Nephron progenitor cell (in vitro differentiated cells): Measurements from ENCODE around the gene C1QTNF3.

ENCODE experiments used
- DNase-seq: peaks from one replicate; pipeline ENCODE4 v3.0.0; 2021
- H3K27ac Mint-ChIP-seq: 2 replicates; pipeline ENCODE4 v1.8.0; 2021; ENCODE audit warnings: mild to moderate bottlenecking, moderate library complexity, mixed read lengths
- H3K27me3 Mint-ChIP-seq: 2 replicates; pipeline ENCODE4 v1.8.0; 2021; ENCODE audit warnings: mild to moderate bottlenecking, low read depth, mixed read lengths; ENCODE audit not compliant: poor library complexity
- H3K36me3 Mint-ChIP-seq: 2 replicates; pipeline ENCODE4 v1.8.0; 2021; ENCODE audit warnings: low read depth, mixed read lengths
- H3K4me1 Mint-ChIP-seq: 2 replicates; pipeline ENCODE4 v1.8.0; 2021; ENCODE audit warnings: mixed read lengths
- H3K4me3 Mint-ChIP-seq: 2 replicates; pipeline ENCODE4 v1.8.0; 2021; ENCODE audit warnings: mild to moderate bottlenecking, moderate library complexity, mixed read lengths
- H3K9me3 Mint-ChIP-seq: 2 replicates; pipeline ENCODE4 v1.8.0; 2021; ENCODE audit warnings: mild to moderate bottlenecking, moderate library complexity, mixed read lengths
- TF ChIP-seq, protein P1 (sequence below): fragments of 200-600 bp; sonication (generic); IDR thresholded peaks from 2 replicates; pipeline ENCODE4 v1.5.0; 2021; ENCODE audit warnings: antibody characterized with exemption

Gene C1QTNF3

GRCh38 chr5:33999978-34000377 lies 43.0 kb downstream of the C1QTNF3 start:
- no peak overlapping the region for H3K4me3 Mint-ChIP-seq
- peaks cover 2% of the 10 kb centered on the region for H3K27me3 Mint-ChIP-seq
- H3K27ac Mint-ChIP-seq: no peak overlapping the region
- no peak for DNase-seq
- no peaks in the 10 kb centered on the region for H3K9me3 Mint-ChIP-seq
- peaks cover 68% of the 10 kb centered on the region for H3K4me1 Mint-ChIP-seq
- TF ChIP-seq, protein P1, sequence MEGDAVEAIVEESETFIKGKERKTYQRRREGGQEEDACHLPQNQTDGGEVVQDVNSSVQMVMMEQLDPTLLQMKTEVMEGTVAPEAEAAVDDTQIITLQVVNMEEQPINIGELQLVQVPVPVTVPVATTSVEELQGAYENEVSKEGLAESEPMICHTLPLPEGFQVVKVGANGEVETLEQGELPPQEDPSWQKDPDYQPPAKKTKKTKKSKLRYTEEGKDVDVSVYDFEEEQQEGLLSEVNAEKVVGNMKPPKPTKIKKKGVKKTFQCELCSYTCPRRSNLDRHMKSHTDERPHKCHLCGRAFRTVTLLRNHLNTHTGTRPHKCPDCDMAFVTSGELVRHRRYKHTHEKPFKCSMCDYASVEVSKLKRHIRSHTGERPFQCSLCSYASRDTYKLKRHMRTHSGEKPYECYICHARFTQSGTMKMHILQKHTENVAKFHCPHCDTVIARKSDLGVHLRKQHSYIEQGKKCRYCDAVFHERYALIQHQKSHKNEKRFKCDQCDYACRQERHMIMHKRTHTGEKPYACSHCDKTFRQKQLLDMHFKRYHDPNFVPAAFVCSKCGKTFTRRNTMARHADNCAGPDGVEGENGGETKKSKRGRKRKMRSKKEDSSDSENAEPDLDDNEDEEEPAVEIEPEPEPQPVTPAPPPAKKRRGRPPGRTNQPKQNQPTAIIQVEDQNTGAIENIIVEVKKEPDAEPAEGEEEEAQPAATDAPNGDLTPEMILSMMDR: no peak
- peaks cover 50% of the 10 kb centered on the region for H3K36me3 Mint-ChIP-seq

DNA sequence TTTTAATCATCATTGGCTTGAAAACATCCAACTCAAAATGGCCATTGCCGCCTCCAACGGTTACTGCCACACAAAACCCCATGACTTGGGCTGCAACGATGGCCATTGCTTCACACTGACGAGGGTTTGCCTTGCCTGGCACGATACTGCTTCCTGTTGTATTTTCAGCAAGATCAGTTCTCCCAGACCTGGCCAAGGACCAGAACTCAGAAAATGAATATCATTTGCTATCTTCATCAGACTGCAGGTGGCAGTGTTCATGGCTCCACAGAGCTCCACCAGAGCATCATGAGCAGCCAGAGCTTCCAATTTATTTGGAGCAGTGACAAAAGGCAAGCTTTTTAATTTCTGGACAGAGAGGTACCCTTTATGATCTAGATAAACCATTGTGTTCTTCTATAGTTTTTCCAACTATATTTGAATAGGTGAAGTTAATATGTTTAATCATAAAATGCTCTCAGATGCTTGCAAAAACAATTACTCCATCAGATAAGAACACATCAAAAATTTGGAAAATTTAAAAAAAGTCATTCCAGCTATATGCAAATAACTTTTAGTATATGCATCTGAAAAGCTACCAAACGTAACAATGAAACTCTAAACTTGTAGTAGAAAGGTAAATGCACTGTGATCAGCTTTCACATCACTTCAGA lies 45.6 kb downstream of the C1QTNF3 start:
- H3K9me3 Mint-ChIP-seq: no peaks in the 10 kb centered on the region
- peaks cover 33% of the 10 kb centered on the region for H3K36me3 Mint-ChIP-seq
- H3K27ac Mint-ChIP-seq: peak overlapping the region; percentile 88
- DNase-seq: no peak
- H3K4me3 Mint-ChIP-seq: no peak overlapping the region
- TF ChIP-seq, protein P1: peak; percentile 36
- no peaks in the 10 kb centered on the region for H3K27me3 Mint-ChIP-seq
- peaks cover 50% of the 10 kb centered on the region for H3K4me1 Mint-ChIP-seq

DNA sequence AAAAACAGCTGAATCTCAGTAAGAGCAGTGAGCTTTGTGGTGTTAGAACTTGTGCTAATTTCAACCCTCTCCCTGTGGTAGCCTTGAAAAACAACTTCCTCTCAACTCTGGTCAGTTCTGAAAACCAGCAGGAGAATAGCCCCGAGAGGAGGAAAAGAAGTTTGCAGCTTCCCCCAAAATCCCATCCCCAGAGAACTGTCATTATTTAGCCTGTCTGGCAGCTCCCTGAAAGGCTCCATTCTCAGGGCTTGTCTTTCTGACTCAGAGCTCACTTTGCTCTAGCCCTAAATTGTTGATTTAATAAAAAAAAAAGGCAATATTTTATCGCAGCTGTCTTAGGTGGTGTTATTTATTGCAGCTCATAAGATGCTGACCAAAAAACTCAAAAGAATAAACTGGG lies 47.1 kb downstream of the C1QTNF3 start:
- H3K9me3 Mint-ChIP-seq: no peaks in the 10 kb centered on the region
- H3K27me3 Mint-ChIP-seq: no peaks in the 10 kb centered on the region
- TF ChIP-seq, protein P1: no peak
- peaks cover 37% of the 10 kb centered on the region for H3K4me1 Mint-ChIP-seq
- peaks cover 31% of the 10 kb centered on the region for H3K36me3 Mint-ChIP-seq
- peak overlapping the region; percentile 92 for H3K27ac Mint-ChIP-seq
- no peak for DNase-seq
- H3K4me3 Mint-ChIP-seq: no peak overlapping the region

GRCh38 chr5:33994845-33995244 lies 48.2 kb downstream of the C1QTNF3 start:
- H3K27ac Mint-ChIP-seq: peak overlapping the region; percentile 92
- H3K4me1 Mint-ChIP-seq: peaks cover 26% of the 10 kb centered on the region
- DNase-seq: no peak
- H3K9me3 Mint-ChIP-seq: no peaks in the 10 kb centered on the region
- peak overlapping the region; percentile 4 for H3K4me3 Mint-ChIP-seq
- H3K27me3 Mint-ChIP-seq: no peaks in the 10 kb centered on the region
- H3K36me3 Mint-ChIP-seq: peaks cover 31% of the 10 kb centered on the region
- TF ChIP-seq, protein P1: no peak

- Mint-ChIP-seq H3K9me3 (no peaks in the 10 kb centered on the region), H3K27me3 (no peaks in the 10 kb centered on the region), H3K4me3 (no peak overlapping the region), H3K4me1 (peaks cover 26% of the 10 kb centered on the region), H3K27ac (peak overlapping the region; percentile 41), H3K36me3 (peaks cover 33% of the 10 kb centered on the region)
- TF ChIP-seq, protein P1: no peak
- no peak for DNase-seq
Measured at GRCh38 chr5:33992864-33993263, 50.1 kb downstream of the C1QTNF3 start.

- H3K36me3 Mint-ChIP-seq: peaks cover 19% of the 10 kb centered on the region
- H3K4me3 Mint-ChIP-seq: no peak overlapping the region
- H3K9me3 Mint-ChIP-seq: no peaks in the 10 kb centered on the region
- no peaks in the 10 kb centered on the region for H3K27me3 Mint-ChIP-seq
- no peaks in the 10 kb centered on the region for H3K4me1 Mint-ChIP-seq
- H3K27ac Mint-ChIP-seq: no peak overlapping the region
- TF ChIP-seq, protein P1: no peak
- DNase-seq: no peak
Measured at GRCh38 chr5:33985447-33985846, 57.6 kb downstream of the C1QTNF3 start.
